SK-N-SH (cell line): Measurements from ENCODE around the gene BCL2L13. TPM values are rescaled to one million over a fixed set of nuclear protein-coding genes. Genes with fewer than 3 reads are reported as not detected.
A peak's percentile ranks its signal among the peaks of the same experiment; 100 is the strongest.

Experiments
- CTCF ChIA-PET: fragments of 300-600, 350-600 bp; formaldehyde crosslinking; extraction: SDS; loops from one replicate; lab custom pipeline; 2021; lab: Yijun Ruan, JAX
- POLR2A ChIA-PET: fragments of 350-600 bp; sonication (Branson Sonifier 250); formaldehyde crosslinking; extraction: SDS; loops from one replicate; lab custom pipeline; 2020; ENCODE audit warnings: antibody characterized with exemption, inconsistent platforms; lab: Yijun Ruan, JAX
- DNase-seq: peaks from one replicate; pipeline ENCODE4 v3.0.0; 2012
- H2AFZ ChIP-seq: fragments of 200-600 bp; sonication (generic); 2 replicates; pipeline ENCODE4 v1.8.1; 2016; ENCODE audit warnings: antibody characterized with exemption, mild to moderate bottlenecking, low read depth
- H3F3A ChIP-seq: fragments of 200-600 bp; sonication (generic); replicated peaks from 2 replicates; pipeline ENCODE3; 2016; ENCODE audit warnings: antibody characterized with exemption, mild to moderate bottlenecking; ENCODE audit not compliant: insufficient read depth
- H3K27ac ChIP-seq, 2 experiments: fragments of 200-500 bp in 1 of 2; fragments of 200-600 bp in 1 of 2; sonication (Bioruptor generic) in 1 of 2; sonication (generic), shearing (Covaris generic) in 1 of 2; 2 replicates each; pipeline versions ENCODE4 v1.5.1 to v1.6.1; 2014 to 2016; ENCODE audit warnings: low read depth in 2 of 2, inconsistent platforms in 1 of 2, low read length in 1 of 2, mild to moderate bottlenecking in 1 of 2, mixed read lengths in 1 of 2
- H3K27me3 ChIP-seq: fragments of 200-600 bp; sonication (generic), shearing (Covaris generic); 2 replicates; pipeline ENCODE4 v1.6.1; 2016; ENCODE audit warnings: mixed run types; ENCODE audit not compliant: insufficient read depth
- H3K36me3 ChIP-seq, 2 experiments: fragments of 200-500 bp in 1 of 2; fragments of 200-600 bp in 1 of 2; sonication (Bioruptor generic) in 1 of 2; sonication (generic) in 1 of 2; replicated peaks in 1 of 2; 2 replicates each; pipeline versions ENCODE3 to v1.5.1; 2014 to 2016; ENCODE audit warnings: low read length in 1 of 2, mild to moderate bottlenecking in 1 of 2; ENCODE audit not compliant: insufficient read depth in 2 of 2, control insufficient read depth in 1 of 2
- H3K4me1 ChIP-seq, 2 experiments: fragments of 200-500 bp in 1 of 2; fragments of 200-600 bp in 1 of 2; sonication (Bioruptor generic) in 1 of 2; sonication (generic), shearing (Covaris generic) in 1 of 2; 2 replicates each; pipeline versions ENCODE4 v1.5.1 to v1.6.1; 2014 to 2016; ENCODE audit warnings: low read depth in 1 of 2, low read length in 1 of 2, mixed run types in 1 of 2; ENCODE audit not compliant: insufficient read depth in 2 of 2, control insufficient read depth in 1 of 2
- H3K4me2 ChIP-seq: fragments of 200-600 bp; sonication (generic), shearing (Covaris generic); 2 replicates; pipeline ENCODE4 v1.6.1; 2017; ENCODE audit warnings: mixed run types
- H3K4me3 ChIP-seq, 2 experiments: fragments of 200-500 bp in 1 of 2; fragments of 200-600 bp in 1 of 2; sonication (Bioruptor generic) in 1 of 2; sonication (generic), shearing (Covaris generic) in 1 of 2; 2 replicates each; pipeline versions ENCODE4 v1.5.1 to v1.8.1; 2014 to 2016; ENCODE audit warnings: low read depth in 2 of 2, inconsistent platforms in 1 of 2, low read length in 1 of 2, mild to moderate bottlenecking in 1 of 2, mixed read lengths in 1 of 2, moderate library complexity in 1 of 2
- H3K79me2 ChIP-seq: fragments of 200-600 bp; sonication (generic); 2 replicates; pipeline ENCODE4 v1.8.1; 2017; ENCODE audit warnings: mild to moderate bottlenecking; ENCODE audit not compliant: insufficient read depth
- H3K9ac ChIP-seq: fragments of 200-600 bp; sonication (generic); 2 replicates; pipeline ENCODE4 v1.6.1; 2017; ENCODE audit warnings: mixed run types
- H3K9me2 ChIP-seq: fragments of 200-600 bp; sonication (generic); 2 replicates; pipeline ENCODE4 v1.6.1; 2017; ENCODE audit warnings: mixed run types
- H3K9me3 ChIP-seq: fragments of 200-600 bp; sonication (generic); 2 replicates; pipeline ENCODE4 v1.6.1; 2017; ENCODE audit warnings: mixed run types, mild to moderate bottlenecking, moderate library complexity
- H4K20me1 ChIP-seq: fragments of 200-600 bp; sonication (generic); 2 replicates; pipeline ENCODE4 v1.6.1; 2017; ENCODE audit warnings: mild to moderate bottlenecking, mixed run types; ENCODE audit not compliant: insufficient read depth
- CHD2 ChIP-seq: fragments of 150-350 bp; IDR thresholded peaks from 2 replicates; pipeline ENCODE4 v1.6.1; 2018; ENCODE audit warnings: low read length; ENCODE audit not compliant: partially characterized antibody
- EP300 ChIP-seq, 2 experiments: IDR thresholded peaks; 2 replicates each; pipeline versions ENCODE4 v1.4.0 to v1.6.1; 2012; ENCODE audit warnings: borderline replicate concordance in 1 of 2, low read depth in 1 of 2, low read length in 1 of 2
- EZH2phosphoT487 ChIP-seq: fragments of 200-600 bp; sonication (generic); IDR thresholded peaks from 2 replicates; pipeline ENCODE4 v1.6.1; 2017; ENCODE audit warnings: low read depth, mixed run types, mild to moderate bottlenecking, antibody characterized with exemption, moderate library complexity, borderline replicate concordance
- FOXJ3 ChIP-seq: sonication (generic); formaldehyde crosslinking; IDR thresholded peaks from 2 replicates; pipeline ENCODE4 v1.5.1; 2020; ENCODE audit warnings: mild to moderate bottlenecking, missing genetic modification reagents
- GATA2 ChIP-seq: sonication (generic); formaldehyde crosslinking; IDR thresholded peaks from 2 replicates; pipeline ENCODE4 v1.5.0; 2020; ENCODE audit warnings: mild to moderate bottlenecking, missing genetic modification reagents
- IRF3 ChIP-seq: fragments of 150-350 bp; IDR thresholded peaks from 2 replicates; pipeline ENCODE4 v1.6.1; 2016; ENCODE audit warnings: mild to moderate bottlenecking, low read depth, low read length
- MEF2A ChIP-seq: IDR thresholded peaks from 2 replicates; pipeline ENCODE4 v1.4.0; 2012; ENCODE audit warnings: low read depth, borderline replicate concordance
- RXRA ChIP-seq: IDR thresholded peaks from 2 replicates; pipeline ENCODE4 v1.4.0; 2012; ENCODE audit warnings: low read depth, mild to moderate bottlenecking, borderline replicate concordance
- TAF1 ChIP-seq: IDR thresholded peaks from 2 replicates; pipeline ENCODE4 v1.6.1; 2012; ENCODE audit warnings: low read depth, mild to moderate bottlenecking, low read length, moderate library complexity, borderline replicate concordance
- TCF12 ChIP-seq: IDR thresholded peaks from 2 replicates; pipeline ENCODE4 v1.4.0; 2012
- USF1 ChIP-seq: IDR thresholded peaks from 2 replicates; pipeline ENCODE4 v1.4.0; 2012; ENCODE audit warnings: low read depth, borderline replicate concordance
- YY1 ChIP-seq: IDR thresholded peaks from 2 replicates; pipeline ENCODE4 v1.4.0; 2012; ENCODE audit warnings: low read depth, mild to moderate bottlenecking
- WGBS: methylation state at CpG from one replicate; pipeline ENCODE4 v1.1.6; 2017; ENCODE audit warnings: low lambda C conversion rate; 5-methylcytosine and 5-hydroxymethylcytosine counted together
- polyA plus RNA-seq, 3 experiments: library from polyadenylated mRNA; depleted of rRNA; stranded (reverse); fragments of >200 nt; gene quantifications; 2 replicates each; pipeline ENCODE4 v1.2.3, GENCODE V29; 2012

Gene BCL2L13
- polyA plus RNA-seq, 1 of the 3 experiments (the other 2 are of a cell fraction), result 37.1 TPM

- Histone ChIP-seq H3K4me3 (no peak overlapping the region), H3F3A (peaks cover 18% of the 10 kb centered on the region), H4K20me1 (no peaks in the 10 kb centered on the region), H3K9me3 (no peaks in the 10 kb centered on the region), H3K79me2 (peaks cover 74% of the 10 kb centered on the region), H3K36me3 (no peaks in the 10 kb centered on the region), H3K9ac (no peak overlapping the region), H3K9me2 (no peaks in the 10 kb centered on the region), H3K27ac (no peak overlapping the region), H3K4me1 (peaks cover 3 to 7% of the 10 kb centered on the region in 2 experiments; a peak in 3 of 4 replicates), H3K27me3 (no peaks in the 10 kb centered on the region), H3K4me2 (no peak overlapping the region), H2AFZ (no peak overlapping the region)
- TF ChIP-seq TAF1, result no peak
- no peak for TF ChIP-seq GATA2 (CRISPR knock-in tag)
- no peak for TF ChIP-seq USF1
- no peak for TF ChIP-seq EZH2phosphoT487
- TF ChIP-seq IRF3, result no peak
- no peak for DNase-seq
- WGBS, result 100% methylated on average over 5 of the region's 5 CpGs
- ChIA-PET POLR2A (no interaction called here), CTCF (no interaction called here)
Observed at GRCh38 chr22:17710023-17710422, 71.5 kb downstream of the BCL2L13 start.

- Histone ChIP-seq H3K27ac (peak overlapping the region in 1 of 2 experiments; percentile 7; a peak in 1 of 4 replicates), H3K4me2 (no peak overlapping the region), H3K9me3 (no peaks in the 10 kb centered on the region), H4K20me1 (no peaks in the 10 kb centered on the region; the same call in 1 of the 2 replicates)
- 52% methylated on average over 2 of the region's 2 CpGs for WGBS
- DNase-seq, result no peak
- POLR2A ChIA-PET, result no interaction called here
- TF ChIP-seq MEF2A (no peak), TCF12 (peak; percentile 28; the same call in 1 of the 2 replicates)
- TF ChIP-seq, all 33 proteins: peak for 1
- Histone ChIP-seq H3K79me2 (peaks cover 84% of the 10 kb centered on the region), H3K4me3 (no peak overlapping the region), H2AFZ (no peak overlapping the region), H3K27me3 (no peaks in the 10 kb centered on the region), H3K4me1 (no peaks in the 10 kb centered on the region; a peak in 1 of 4 replicates), H3F3A (no peaks in the 10 kb centered on the region), H3K9ac (no peak overlapping the region), H3K36me3 (no peaks in the 10 kb centered on the region), H3K9me2 (no peaks in the 10 kb centered on the region)
- CTCF ChIA-PET, result interaction anchor here (0.9 to 1.4 kb wide), 2 partner anchors 12 to 69 kb away, joined by 3 to 4 read pairs; no protein-coding TSS in a partner anchor
Observed at GRCh38 chr22:17712441-17712840, 73.9 kb downstream of the BCL2L13 start.

GRCh38 chr22:17716529-17716928 is 78.0 kb downstream of the BCL2L13 start:
- no peak overlapping the region for H3K9ac ChIP-seq
- WGBS, result 93% methylated on average over 3 of the region's 3 CpGs
- TF ChIP-seq RXRA (no peak), YY1 (no peak), EP300 (IDR thresholded peaks at IDR 0.05; ENCODE audit: borderline replicate concordance in 1 of 2, low read depth in 1 of 2, low read length in 1 of 2) (no peak), TAF1 (no peak), EZH2phosphoT487 (no peak), CHD2 (no peak), FOXJ3 (no peak)
- no peak overlapping the region for H3K4me3 ChIP-seq
- H3K9me2 ChIP-seq, result 0 out of 2 replicates have a peak, but pooled peaks cover 3% of the 10 kb centered on the region
- ChIA-PET POLR2A (no interaction called here), CTCF (no interaction called here)
- H2AFZ ChIP-seq, result no peak overlapping the region
- H3K27ac ChIP-seq, result no peak overlapping the region
- H3K27me3 ChIP-seq, result no peaks in the 10 kb centered on the region
- H3K4me1 ChIP-seq, result no peaks in the 10 kb centered on the region; a peak in 1 of 4 replicates
- no peak overlapping the region for H3K4me2 ChIP-seq
- peaks cover 75% of the 10 kb centered on the region for H3K79me2 ChIP-seq
- H3K36me3 ChIP-seq, result peaks cover 0 to 6% of the 10 kb centered on the region in 2 experiments
- no peaks in the 10 kb centered on the region for H3K9me3 ChIP-seq
- H4K20me1 ChIP-seq, result no peaks in the 10 kb centered on the region; the same call in 1 of the 2 replicates
- no peak for DNase-seq
- no peaks in the 10 kb centered on the region for H3F3A ChIP-seq
